Stimulated activated effector memory CD8-positive, alpha-beta T cell treated with anti-CD3 and anti-CD28 coated beads, Interleukin-12 subunit alpha, Interleukin-12 subunit beta, amount 100 ng/mL, for 72 hours (primary cell): ENCODE results near the gene DGLUCY.

ENCODE experiments used
- ATAC-seq: fragments of 150-1000 bp; cut with Tn5 transposase; 2 replicates; pipeline ENCODE4 v1.10.0; 2021
- DNase-seq, 2 donors: peaks; one replicate each; pipeline ENCODE4 v3.0.0; 2021 to 2022; ENCODE audit warnings: low spot score in 2 of 2
- H3K27ac Mint-ChIP-seq: one replicate; pipeline ENCODE4 v1.8.0; 2022; ENCODE audit warnings: mild to moderate bottlenecking, mixed read lengths
- H3K36me3 Mint-ChIP-seq: one replicate; pipeline ENCODE4 v1.8.0; 2022; ENCODE audit warnings: mild to moderate bottlenecking, mixed read lengths
- H3K4me1 Mint-ChIP-seq: one replicate; pipeline ENCODE4 v1.8.0; 2022; ENCODE audit warnings: mixed read lengths
- H3K4me3 Mint-ChIP-seq: one replicate; pipeline ENCODE4 v1.8.0; 2022; ENCODE audit warnings: mild to moderate bottlenecking, mixed read lengths
- H3K9me3 Mint-ChIP-seq: one replicate; pipeline ENCODE4 v1.8.0; 2022; ENCODE audit warnings: mixed read lengths

DGLUCY gene

DNA sequence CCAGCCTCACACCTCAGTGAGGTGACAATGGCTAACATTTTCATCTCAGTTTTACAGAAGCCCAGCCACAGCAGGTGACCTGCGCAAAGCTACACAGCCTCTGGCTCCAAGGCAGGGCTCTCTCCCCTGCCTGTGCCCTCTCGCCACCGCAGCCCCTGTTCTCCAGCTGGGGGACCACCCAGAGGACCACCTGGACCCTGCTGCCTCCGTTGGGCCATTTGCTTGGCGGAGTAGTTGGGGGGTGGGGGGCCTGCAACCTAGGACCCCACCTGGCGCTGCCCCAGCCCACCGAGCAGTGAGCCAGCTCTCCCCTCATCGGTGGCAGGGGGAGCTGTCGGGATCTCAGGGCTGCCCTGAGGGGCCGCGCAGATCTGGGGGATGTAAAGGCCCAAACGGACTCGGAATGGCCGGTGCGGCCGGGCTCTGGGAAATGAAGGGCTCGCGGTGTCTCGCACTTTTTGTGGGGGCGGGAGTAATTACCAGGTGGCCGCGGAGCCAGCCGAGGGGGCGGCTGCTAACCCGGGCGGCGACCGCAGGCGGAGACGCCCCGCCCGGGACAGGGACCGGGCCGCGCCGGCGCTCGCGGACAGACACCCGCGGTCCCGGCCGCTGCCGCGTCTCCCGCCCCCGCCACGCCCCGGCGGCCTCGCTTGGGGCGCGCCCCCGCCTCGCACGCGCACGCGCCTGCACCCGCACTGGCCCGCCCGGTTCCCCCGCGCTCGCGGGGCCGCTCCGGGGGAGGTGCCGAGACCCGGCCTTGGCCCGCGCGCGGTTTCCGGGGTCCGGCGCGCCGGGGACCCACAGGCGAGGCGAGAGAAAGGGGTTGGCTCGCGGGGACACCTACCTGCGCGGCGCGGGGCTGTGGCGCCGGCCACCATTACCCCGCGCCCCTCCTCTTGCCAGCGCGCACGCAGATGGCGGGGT, 139.3 kb downstream of the DGLUCY start:
- DNase-seq (peak in 1 of 2 donors; percentile 74), ATAC-seq (peak; percentile 41)
- Mint-ChIP-seq H3K27ac (peak overlapping the region; percentile 85), H3K4me1 (peaks cover 85% of the 10 kb centered on the region), H3K36me3 (peaks cover 66% of the 10 kb centered on the region), H3K4me3 (peak overlapping the region; percentile 62), H3K9me3 (no peaks in the 10 kb centered on the region)

DNA sequence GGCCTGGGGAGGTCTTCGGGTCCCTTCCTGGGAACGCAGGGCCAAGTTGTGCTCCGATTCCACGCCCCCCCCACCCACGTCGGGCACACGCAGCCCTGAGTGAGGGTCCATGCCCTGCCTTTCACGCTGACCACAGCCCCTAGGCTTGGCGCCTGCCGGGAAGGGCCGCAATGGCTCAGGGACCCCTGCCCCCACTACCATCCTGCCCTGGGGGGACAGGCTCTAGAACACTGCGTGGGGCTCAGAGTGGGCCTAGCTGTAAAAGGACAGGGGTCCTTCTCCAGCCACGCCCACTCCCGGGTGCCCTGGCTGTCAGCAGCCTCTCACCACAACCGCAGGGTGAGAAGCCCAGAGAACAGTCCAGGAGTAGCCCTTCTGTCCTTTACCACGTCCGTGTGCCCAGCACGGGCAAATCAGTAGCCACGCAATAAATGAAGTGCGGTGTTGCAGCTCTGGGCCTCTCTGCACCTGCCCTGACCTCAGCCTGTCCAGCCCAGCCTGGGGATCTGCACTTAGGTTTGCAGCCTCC, 140.0 kb downstream of the DGLUCY start:
- peak overlapping the region; percentile 85 for H3K27ac Mint-ChIP-seq
- ATAC-seq = no peak
- peaks cover 64% of the 10 kb centered on the region for H3K36me3 Mint-ChIP-seq
- H3K4me3 Mint-ChIP-seq = peak overlapping the region; percentile 62
- H3K9me3 Mint-ChIP-seq = no peaks in the 10 kb centered on the region
- peaks cover 85% of the 10 kb centered on the region for H3K4me1 Mint-ChIP-seq
- DNase-seq = no peak

DNA sequence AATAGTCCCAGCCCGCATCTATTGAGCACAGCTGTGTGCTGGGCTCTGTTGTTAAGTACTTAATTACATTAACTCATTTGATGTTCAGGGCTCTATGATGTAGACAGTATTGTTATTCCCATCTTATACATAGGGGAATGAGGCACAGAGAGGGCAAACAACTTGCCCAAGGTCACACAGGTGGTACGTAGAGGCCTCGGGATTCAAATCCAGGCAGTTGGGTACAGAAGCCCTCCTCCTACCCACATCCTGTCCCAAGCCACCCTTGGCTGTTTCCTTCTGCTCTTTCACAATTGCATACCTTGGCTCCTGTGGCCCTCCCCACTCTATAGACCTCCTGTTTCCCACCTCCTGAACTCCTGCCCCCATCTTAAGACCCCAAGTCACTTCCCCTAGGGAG, 140.6 kb downstream of the DGLUCY start:
- no peak for DNase-seq
- Mint-ChIP-seq H3K36me3 (peaks cover 60% of the 10 kb centered on the region), H3K27ac (peak overlapping the region; percentile 85), H3K4me3 (peak overlapping the region; percentile 62), H3K4me1 (peaks cover 83% of the 10 kb centered on the region), H3K9me3 (no peaks in the 10 kb centered on the region)
- peak; percentile 29 for ATAC-seq

DNA sequence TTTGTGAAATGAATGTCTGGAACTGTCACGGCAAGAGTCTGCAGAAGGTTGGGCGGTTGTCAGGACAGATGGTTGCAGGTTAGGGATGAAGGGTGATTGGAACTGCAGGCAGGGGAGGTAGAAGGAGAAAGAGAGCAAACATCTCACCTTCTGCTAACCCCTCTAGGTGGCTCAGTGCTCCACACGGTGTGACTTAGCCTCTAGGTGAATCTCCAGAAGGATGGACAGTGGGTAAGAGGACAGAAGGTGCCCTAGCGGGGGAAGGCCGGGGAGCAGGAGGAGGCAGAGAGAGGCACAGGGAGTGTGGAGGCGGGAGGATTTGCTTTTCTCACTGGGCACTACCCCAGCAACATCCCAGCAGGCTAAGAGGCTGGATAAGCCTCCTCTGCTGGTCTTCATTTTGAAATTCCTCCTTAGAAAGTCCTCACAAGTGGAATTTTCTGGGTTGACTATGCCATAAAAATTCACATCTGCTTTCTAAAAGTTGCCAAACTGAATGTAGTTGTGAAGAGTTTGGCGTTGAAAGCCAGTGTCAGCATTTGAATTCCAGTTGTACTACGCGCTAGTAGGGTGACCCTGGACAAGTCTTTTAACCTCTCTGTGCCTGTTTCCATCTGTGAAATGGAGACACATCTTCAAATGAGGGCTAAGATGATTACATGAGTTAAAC, 141.3 kb downstream of the DGLUCY start:
- H3K9me3 Mint-ChIP-seq = no peaks in the 10 kb centered on the region
- H3K4me3 Mint-ChIP-seq = peak overlapping the region; percentile 62
- H3K27ac Mint-ChIP-seq = peak overlapping the region; percentile 85
- DNase-seq (no peak), ATAC-seq (no peak)
- peaks cover 53% of the 10 kb centered on the region for H3K36me3 Mint-ChIP-seq
- H3K4me1 Mint-ChIP-seq = peaks cover 83% of the 10 kb centered on the region

DNA sequence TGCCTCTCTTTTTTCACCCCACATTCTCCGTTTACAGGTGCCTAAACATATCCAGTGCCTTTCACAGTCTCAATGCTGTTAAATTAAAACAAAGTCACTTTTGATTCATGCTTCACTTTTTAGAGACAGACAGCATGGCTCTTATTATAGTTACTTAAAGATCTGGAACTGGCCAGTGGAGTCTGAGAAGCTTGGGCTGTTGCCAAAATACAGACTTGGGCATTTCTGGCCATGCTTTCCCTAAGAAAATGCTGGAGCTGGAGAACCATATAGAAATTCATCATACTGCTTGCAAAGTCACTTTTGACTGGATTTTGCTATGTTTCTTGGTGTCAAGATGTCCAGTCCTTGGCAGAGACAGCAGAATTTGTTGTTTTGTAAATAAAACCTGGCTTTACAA, 142.8 kb downstream of the DGLUCY start:
- Mint-ChIP-seq H3K4me1 (peaks cover 83% of the 10 kb centered on the region), H3K36me3 (peaks cover 51% of the 10 kb centered on the region), H3K27ac (peak overlapping the region; percentile 76), H3K4me3 (no peak overlapping the region), H3K9me3 (no peaks in the 10 kb centered on the region)
- no peak for DNase-seq
- no peak for ATAC-seq

DNA sequence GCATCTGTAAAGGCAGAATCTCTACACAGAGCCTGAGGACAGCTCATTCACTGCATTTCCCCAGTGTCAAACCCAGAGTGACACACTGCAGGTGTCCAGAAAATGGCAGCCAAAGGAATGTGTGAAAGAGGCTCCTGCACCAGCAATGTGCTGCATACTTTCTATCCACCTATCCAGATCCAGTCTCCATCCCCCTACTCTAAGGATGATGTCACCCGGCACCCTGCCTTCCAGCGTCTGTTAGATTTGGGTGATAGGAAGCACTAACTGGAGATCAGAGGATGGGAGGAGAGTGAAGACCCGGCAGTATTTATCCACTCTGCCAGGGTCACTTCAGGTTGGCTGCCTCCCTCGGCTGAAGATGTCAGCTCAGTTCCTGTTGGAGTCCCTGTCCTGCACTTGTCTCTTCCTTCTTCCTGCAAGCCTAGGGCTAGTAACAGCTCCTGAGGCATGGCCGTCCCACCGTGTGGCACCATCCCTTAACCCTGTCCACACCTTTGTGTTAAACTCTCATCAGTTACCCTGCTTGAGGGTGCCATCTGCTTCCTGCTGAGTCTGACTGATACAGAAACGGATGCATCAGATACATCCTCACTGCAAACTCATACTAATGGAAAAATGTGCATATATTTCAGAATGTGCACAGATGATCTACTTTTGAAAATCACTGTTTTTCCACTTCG, 143.6 kb downstream of the DGLUCY start:
- peaks cover 75% of the 10 kb centered on the region for H3K4me1 Mint-ChIP-seq
- DNase-seq = no peak
- peak overlapping the region; percentile 76 for H3K27ac Mint-ChIP-seq
- no peak for ATAC-seq
- peaks cover 47% of the 10 kb centered on the region for H3K36me3 Mint-ChIP-seq
- H3K9me3 Mint-ChIP-seq = no peaks in the 10 kb centered on the region
- peak overlapping the region; percentile 17 for H3K4me3 Mint-ChIP-seq

DNA sequence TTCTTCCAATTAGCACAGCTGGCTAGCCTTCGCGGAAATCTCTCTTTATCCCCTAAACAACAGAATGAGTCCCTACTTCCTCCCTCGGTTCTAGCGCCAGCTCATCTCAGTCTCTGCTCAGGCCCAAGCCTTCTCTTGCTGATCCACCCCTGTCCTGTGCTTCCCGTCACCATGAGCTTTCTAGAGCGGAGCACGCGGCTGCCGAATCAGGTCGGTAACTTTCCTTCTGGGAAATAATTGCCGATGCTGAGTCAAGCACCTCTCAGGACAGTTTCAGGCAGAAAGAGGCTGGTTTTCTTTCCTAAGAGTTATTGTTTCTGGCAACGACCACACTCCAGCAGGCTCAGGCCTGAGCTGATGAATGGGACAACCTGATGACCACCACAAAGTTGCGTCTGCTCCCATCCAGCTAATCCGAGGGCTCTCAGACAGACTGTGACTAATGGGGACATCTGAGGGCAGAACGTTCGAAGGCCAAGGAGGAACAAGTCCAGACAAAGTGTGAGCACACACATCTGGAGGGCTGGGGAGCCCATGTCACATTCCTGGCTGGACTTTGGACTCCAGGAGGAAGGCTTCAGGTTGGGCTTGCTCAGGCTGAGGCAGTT, 144.2 kb downstream of the DGLUCY start:
- H3K4me3 Mint-ChIP-seq = peak overlapping the region; percentile 17
- ATAC-seq (no peak), DNase-seq (no peak)

DNA sequence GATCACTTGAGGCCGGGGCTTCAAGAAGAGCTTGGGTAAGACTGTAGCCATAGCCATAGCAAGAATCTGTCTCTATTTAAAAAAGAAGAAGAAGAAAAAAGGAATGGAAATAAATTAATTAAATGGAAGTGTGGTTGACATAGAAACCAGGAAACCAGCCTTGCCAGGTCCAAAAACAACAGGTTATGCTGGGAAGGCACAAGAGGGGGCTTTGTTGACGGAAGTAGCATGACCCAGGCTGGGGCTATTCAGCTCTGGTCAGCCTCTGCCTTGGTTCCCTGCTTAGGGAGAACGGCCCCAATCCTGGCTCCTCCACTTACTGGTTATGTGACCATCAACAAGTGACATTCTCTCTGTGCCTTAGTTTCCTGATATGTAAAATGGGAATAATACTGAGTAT, 145.0 kb downstream of the DGLUCY start:
- Mint-ChIP-seq H3K9me3 (no peaks in the 10 kb centered on the region), H3K36me3 (peaks cover 51% of the 10 kb centered on the region), H3K4me3 (no peak overlapping the region), H3K27ac (peak overlapping the region; percentile 11), H3K4me1 (peaks cover 81% of the 10 kb centered on the region)
- ATAC-seq (no peak), DNase-seq (no peak)

More for the DNA sequence above, 144.2 kb downstream of the DGLUCY start:
- peaks cover 46% of the 10 kb centered on the region for H3K36me3 Mint-ChIP-seq
- no peaks in the 10 kb centered on the region for H3K9me3 Mint-ChIP-seq
- peaks cover 76% of the 10 kb centered on the region for H3K4me1 Mint-ChIP-seq
- H3K27ac Mint-ChIP-seq = peak overlapping the region; percentile 76

DNA sequence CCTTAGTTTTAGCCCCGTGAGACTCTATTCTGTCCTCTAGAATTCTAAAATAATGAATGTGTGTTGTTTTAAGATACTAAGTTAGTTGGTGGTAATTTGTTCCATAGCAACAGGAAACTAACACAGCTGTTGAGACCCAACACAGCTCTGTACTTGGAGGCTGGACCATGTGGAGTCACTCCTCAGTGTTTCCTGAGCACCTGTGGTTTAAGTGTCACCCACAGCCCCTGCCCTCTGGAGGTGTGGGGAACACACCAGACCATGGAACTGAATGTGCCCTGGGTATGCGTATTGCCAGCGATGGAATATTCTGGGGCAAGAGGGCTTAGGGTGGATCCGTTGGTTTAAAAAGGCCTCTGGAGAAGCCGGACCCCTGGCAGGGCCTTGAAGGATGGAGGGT, 147.2 kb downstream of the DGLUCY start:
- Mint-ChIP-seq H3K4me1 (peaks cover 81% of the 10 kb centered on the region), H3K4me3 (peak overlapping the region; percentile 27)
- DNase-seq = no peak

DNA sequence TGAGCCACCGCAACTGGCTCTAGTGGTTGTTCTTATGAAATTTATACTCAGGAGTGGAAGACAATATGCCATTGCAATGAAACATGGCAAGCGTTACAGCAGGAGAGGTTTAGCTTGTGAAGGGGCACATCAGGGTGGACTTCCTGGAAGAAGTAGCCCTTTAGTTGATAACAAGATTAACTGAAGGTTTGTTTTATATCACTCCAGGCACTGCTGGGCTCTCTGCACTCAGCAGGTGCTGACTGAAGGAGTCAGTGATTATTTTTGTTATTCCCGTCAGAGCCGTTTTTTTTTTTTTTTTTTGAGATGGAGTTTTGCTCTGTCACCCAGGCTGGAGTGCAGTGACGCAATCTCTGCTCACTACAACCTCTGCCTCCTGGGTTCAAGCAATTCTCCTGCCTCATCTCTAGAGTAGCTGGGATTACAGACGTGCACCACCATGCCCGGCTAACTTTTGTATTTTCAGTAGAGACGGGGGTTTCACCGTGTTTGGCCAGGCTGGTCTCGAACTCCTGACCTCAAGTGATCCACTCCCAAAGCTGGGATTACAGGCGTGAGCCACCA, 148.2 kb downstream of the DGLUCY start:
- DNase-seq = no peak
- Mint-ChIP-seq H3K4me3 (no peak overlapping the region), H3K4me1 (peaks cover 74% of the 10 kb centered on the region), H3K27ac (peak overlapping the region; percentile 93), H3K36me3 (peaks cover 56% of the 10 kb centered on the region), H3K9me3 (no peaks in the 10 kb centered on the region)
- no peak for ATAC-seq

More for the DNA sequence above, 147.2 kb downstream of the DGLUCY start:
- ATAC-seq = peak; percentile 91
- peak overlapping the region; percentile 93 for H3K27ac Mint-ChIP-seq
- peaks cover 50% of the 10 kb centered on the region for H3K36me3 Mint-ChIP-seq
- H3K9me3 Mint-ChIP-seq = no peaks in the 10 kb centered on the region

DNA sequence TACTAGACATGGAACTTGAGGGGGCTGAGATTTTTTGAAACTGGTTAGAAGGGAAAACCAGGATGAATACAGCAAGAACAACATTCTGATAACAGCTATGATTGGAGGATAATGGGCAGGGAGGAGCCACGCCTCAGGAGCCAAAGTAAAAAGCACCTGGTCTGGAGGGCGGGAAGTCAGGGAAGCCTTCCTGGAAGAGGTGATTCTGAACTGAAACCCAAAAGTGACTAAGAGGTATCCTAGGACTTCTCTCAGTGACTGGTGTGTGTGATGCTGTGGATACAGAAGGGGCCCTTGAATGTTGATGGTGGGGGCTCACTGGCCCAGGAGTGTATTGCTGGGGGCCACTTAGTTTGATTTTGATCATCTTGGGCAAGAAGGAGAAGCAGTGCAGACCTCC, 149.5 kb downstream of the DGLUCY start:
- no peak for DNase-seq
- Mint-ChIP-seq H3K36me3 (peaks cover 69% of the 10 kb centered on the region), H3K4me1 (peaks cover 73% of the 10 kb centered on the region), H3K27ac (peak overlapping the region; percentile 53), H3K4me3 (peak overlapping the region; percentile 74), H3K9me3 (no peaks in the 10 kb centered on the region)
- no peak for ATAC-seq

DNA sequence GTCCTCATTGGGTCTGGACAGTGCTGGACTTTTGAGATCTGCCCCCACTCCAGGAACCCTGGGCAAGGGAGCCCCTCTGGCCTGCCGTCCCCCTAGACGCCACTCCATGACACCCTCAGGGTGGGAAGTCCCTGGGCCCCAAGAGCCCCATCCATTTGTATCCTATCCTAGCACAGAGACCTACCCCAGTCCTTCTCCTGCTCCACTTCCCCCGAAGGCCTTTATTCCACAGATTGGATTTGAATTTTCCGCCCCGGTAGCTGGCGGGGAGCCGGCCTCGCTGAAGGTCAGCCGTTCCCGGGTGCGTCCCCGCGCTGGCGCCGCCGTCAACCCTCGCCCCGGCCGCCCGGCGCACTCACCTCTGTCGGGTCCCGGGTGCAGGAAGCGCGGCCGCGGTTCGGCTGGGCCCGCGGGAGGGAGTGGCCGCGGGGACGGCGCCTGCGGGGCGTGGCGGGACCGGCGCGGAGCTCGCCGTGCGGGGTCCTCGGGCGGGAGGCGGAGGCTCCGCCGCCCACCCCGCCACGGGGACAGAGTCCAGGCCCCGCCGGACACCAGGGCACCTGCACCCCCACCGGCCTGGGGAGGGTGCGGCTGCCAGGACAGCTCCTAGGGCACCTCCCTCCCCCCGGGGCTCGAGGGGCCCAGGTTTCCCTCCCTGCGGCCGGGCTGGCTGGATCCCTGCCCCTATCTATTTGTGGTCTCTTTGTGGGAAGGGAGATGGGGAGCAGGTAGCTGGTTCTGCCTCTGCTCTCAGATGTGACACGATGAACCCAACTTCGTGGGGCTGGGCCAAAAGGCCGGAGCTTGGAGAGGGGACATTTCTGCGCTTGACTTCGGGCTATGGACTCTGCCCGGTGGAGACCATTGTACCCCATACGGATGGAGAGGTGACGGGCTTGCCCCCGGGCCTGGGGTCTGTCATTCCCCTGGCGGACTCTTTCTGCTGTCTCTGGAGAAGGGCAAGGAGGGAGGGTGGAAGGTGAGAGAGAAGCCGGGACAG, 150.6 kb downstream of the DGLUCY start:
- Mint-ChIP-seq H3K9me3 (no peaks in the 10 kb centered on the region), H3K4me3 (peak overlapping the region; percentile 74), H3K36me3 (peaks cover 74% of the 10 kb centered on the region), H3K27ac (peak overlapping the region; percentile 53), H3K4me1 (peaks cover 74% of the 10 kb centered on the region)
- no peak for DNase-seq
- ATAC-seq = peak; percentile 61

DNA sequence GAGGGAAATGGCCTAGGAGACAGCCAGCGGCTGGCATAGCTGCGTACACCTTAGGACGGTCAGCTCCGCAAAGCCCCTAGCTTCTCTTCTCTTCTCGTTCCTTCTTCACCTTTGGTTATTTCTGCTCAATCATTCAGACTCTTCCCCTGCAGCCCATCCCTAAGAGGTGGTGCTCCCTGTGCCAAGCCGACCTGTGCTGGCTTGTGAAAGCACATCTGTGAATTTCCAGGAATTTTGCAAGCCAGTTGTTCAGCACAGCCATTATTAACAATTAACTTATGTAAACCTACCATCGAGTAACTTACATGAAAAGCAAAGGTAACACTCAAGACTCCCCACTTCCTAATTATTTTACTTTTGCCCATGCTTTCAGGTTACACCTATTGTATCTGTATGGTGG, 151.5 kb downstream of the DGLUCY start:
- peaks cover 83% of the 10 kb centered on the region for H3K36me3 Mint-ChIP-seq
- H3K9me3 Mint-ChIP-seq = no peaks in the 10 kb centered on the region
- H3K27ac Mint-ChIP-seq = peak overlapping the region; percentile 53
- no peak for ATAC-seq
- H3K4me3 Mint-ChIP-seq = peak overlapping the region; percentile 74
- H3K4me1 Mint-ChIP-seq = peaks cover 71% of the 10 kb centered on the region
- DNase-seq = no peak
